Measurements from ENCODE around the gene RASIP1. TPM values are rescaled to one million over a fixed set of nuclear protein-coding genes. Genes with fewer than 3 reads are reported as not detected.

The RASIP1 gene, protein sequence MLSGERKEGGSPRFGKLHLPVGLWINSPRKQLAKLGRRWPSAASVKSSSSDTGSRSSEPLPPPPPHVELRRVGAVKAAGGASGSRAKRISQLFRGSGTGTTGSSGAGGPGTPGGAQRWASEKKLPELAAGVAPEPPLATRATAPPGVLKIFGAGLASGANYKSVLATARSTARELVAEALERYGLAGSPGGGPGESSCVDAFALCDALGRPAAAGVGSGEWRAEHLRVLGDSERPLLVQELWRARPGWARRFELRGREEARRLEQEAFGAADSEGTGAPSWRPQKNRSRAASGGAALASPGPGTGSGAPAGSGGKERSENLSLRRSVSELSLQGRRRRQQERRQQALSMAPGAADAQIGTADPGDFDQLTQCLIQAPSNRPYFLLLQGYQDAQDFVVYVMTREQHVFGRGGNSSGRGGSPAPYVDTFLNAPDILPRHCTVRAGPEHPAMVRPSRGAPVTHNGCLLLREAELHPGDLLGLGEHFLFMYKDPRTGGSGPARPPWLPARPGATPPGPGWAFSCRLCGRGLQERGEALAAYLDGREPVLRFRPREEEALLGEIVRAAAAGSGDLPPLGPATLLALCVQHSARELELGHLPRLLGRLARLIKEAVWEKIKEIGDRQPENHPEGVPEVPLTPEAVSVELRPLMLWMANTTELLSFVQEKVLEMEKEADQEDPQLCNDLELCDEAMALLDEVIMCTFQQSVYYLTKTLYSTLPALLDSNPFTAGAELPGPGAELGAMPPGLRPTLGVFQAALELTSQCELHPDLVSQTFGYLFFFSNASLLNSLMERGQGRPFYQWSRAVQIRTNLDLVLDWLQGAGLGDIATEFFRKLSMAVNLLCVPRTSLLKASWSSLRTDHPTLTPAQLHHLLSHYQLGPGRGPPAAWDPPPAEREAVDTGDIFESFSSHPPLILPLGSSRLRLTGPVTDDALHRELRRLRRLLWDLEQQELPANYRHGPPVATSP
- 88.4 and 127 TPM in 2 replicates for total RNA-seq

DNA sequence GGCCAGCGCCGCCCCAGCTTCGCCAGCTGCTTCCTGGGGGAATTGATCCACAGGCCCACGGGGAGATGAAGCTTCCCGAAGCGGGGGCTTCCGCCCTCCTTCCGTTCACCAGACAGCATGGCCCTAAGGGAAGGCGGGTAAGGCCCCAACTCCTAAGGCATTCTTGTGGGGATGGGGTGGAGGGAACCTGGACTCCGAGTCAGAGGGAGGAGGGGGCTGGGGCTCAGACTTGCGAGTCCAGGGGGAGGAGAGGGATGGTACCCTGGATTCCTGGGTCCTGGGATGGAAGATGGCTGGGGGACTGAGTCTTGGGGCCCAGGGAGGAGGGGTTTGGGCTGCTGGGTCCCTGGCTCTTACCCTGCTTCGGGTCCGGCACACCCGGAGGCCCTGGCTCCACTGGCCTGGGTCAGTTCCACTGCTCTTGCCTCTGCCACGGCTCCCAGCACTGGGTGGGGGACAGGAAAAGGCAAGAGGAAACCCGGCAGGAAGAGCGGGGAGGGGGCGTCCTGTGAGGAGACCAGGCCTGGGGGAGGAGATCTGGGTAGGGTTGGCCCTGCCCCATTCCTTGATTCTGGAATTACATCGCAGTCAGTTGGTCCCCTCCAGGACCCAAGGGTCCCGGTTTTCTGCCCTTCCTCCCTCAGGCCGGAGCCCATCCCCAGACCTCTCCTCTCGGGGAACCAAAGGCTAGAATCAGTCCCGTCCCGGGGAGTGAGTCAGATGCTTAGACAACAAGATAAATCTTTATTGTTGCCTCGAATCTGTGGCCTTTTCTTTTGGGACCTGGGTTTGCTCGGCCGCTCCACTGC, at the start of gene RASIP1:
RASIP1 (minus strand) TSS at position 447 of the 809 bp plus-strand sequence; CDS start at position 119, 328 bp downstream.

DNA sequence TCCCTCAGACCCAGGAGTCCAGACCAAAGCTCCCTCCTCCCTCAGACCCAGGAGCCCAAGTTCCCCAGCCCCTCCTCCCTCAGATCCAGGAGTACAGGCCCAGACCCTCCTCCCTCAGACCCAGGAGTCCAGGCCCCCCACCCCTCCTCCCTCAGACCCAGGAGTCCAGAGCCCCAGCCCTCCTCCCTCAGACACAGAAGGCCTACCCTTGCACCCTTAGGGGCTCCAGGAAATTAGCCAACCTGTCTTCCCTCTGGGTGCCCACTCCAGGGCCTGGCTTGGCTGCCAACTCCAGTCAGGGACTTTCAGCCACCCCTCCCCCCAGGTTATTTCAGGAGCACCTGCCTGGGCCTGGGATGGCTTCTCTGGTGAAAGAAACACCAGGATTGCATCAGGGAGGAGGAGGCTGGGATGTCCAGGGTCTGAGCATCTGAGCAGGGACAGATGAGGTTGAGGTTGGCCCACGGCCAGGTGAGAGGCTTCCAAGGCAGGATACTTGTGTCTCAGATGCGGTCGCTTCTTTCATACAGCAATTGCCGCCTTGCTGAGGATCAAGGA, 14.8 kb upstream of the RASIP1 start, which contains the start of gene FGF21:
FGF21 (plus strand) TSS at position 441 of the 558 bp plus-strand sequence. CDS start 713 bp downstream, outside the sequence.

DNA sequence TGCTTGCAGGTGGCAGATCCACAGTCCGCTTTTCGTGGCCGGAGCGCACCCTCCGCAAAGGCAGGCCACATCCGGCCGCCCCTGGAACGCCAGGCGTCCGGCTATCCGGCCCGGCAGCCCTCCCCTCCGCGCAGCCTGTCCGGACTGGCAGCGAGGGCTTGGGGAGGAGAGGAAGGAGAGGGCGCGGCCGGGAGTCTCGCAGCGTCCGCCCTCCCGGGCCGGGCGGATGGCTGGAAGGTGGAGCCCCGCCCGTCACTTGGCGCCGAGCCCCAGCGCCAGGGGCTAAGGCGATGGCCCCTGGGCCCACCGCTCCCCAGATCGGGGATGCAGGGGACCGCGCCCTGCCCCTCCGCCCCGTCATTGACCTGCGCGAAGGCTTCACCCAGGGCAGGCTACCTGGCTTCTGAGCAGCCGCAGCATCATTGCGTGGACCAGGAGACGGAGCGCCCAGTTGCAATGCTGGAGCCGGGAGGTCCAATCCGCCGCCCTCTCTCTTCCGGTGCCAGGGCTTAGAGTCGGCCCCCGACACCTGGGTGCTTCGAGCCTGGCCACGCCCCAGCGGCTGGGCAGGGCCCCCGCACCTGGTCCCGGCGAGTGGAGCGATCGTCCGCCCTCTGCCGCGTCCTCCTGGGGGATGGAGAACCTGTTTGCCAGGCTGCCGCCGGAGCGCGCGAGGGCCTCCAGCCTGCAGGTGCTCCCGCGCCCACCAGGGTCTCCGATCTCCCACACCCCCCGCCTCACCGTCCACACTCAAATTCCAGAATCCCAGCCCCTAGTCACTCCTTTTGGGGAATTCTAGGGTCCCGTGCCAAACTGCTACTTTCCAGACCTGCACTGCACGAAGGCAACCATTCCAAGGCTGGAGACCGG, 12.3 kb upstream of the RASIP1 start, which contains the start of gene FUT1:
FUT1 (minus strand) TSS at position 146 of the 870 bp plus-strand sequence. CDS start 1,360 bp downstream, outside the sequence.

DNA sequence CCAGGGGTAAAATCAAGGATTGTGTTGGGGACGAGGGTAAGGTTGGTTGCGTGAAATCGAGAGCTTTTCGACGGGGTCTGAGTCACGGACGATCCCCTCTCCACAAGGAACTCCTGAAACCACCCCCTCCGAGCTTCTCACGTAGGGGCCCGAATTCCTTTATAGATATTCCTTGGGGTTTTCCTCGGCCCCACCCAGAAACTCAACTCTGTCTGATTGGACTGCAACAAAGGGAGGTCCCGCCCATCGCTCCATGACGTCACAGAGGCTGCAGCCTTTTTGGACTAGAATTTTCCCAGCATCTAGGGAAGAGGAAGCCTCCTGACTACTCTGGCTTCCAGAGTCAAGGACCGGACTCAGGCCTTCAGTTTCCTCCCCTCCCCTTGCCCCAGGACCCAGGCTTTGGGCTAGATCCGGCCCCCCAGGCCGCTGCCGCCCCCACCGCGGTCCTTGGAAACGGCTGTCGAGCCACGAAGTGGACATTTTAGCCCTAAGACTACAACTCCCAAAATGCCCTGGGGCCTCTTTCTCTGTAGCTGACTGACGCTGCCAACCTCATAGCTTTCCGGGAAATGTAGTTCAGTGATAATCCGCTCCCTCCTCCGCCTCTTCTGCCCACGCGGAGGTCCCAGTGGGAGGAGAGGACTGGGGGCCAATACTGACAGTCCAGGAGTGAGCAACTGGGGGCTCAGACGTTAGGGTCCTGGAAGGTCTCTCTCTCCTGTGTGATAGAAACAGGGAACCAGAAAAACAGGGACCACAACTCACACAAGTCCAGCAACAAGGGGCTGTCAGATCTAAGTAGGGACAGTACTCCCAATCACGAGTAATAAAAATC, 6.5 kb upstream of the RASIP1 start, which contains the start of gene IZUMO1:
IZUMO1 (minus strand) TSS at position 172 of the 838 bp plus-strand sequence. CDS start 1,050 bp downstream, outside the sequence.

DNA sequence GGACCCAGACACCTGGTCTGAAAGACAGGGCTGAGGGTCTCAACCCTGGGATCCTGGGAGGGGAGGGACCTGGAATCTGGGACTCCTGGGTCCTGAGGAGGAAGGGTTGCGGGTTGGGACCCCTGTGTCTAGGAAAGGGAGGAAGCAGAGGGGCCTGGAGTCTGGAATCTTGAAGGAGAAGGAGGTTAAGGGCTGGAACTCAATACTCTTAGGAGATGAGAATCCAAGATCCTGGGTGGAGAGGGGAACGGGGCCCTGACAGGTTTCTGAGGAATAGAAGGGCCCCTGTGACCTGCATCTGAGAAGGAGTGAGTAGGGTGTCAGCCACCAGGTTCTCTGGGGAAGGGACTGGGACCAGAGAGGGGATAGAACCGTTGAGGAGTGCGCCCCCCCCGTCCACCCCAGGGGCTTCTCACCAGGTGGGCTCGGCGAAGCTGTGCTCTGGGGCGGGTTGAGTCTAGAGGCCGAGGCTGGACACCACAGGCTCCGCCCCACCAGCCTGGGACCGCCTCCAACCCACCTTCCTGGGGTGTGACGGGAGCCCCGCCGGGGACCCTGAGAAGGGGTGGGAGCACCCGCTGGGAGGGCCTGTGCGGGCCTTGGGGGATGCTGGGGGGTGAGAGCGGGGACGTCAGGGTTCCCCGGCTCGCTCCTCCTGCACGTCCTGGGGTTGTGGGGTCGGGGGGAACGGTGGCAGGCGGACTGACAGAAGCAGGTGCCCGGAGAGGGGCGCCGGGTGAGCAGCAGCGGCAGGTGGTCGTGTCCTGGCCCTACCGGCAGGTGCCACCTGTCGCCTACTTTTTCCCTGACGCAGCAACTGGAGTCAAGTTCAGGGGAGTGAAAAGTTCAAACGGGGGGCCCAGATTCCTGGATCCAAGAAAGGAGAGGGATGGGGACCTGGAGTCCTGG, 20.9 kb downstream of the RASIP1 start, which contains the start of gene MAMSTR:
MAMSTR (minus strand) TSS at position 463 of the 909 bp plus-strand sequence. CDS start 694 bp downstream, outside the sequence.

DNA sequence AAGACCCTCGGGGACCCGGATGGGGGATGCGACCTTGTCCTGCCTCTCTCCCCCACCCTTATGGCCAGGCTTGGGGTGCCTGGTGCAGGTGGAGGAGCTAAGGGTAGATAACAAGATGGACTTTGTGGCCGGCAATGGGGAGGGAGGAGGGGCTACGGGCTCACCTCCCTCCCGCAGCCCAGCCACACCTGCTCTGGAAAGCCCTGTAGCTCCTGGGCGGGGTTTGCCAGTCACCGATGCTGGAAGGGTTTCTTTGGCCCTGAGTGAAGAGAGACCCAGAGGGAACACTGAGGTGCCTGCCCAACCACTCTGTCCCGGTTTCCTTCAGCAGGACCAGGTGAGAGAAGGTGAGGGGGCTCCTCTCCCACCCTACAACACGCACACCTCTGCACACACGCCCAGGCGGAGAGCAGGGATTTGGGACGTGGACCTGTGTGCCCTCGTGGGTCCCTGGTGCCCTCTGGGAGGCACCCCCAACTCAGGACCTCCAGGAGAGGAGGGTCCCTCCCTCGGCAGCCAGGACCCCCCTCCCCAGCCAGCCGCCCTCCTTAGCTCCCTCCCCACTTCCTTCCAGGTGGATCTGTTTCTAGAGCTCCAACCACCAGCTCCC, 44.6 kb downstream of the RASIP1 start, which contains the start of gene FUT2:
FUT2 (plus strand) TSS at position 229 of the 610 bp plus-strand sequence. CDS start 6,986 bp downstream, outside the sequence.

DNA sequence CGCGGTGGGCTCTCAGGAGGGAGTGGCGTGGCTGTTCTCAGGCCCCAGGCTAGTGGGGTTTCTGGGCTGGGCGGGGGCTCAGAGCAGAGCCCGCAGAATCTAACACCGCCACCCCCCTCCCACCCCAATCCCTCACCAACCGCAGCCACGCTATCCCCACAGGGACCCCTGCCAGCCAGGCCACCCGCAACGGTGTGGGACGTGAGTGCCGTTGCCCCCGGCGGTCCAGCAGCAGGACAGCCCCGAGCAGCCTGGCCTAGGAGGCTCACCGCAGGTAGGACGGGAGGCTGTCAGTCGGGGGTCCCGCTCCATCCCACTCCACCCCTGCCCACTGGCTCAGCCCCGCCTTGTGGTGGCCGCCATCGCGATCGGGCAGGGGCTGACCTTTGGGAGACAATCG, 67.4 kb downstream of the RASIP1 start, which contains the start of gene NTN5:
NTN5 (minus strand) TSS at position 24 of the 400 bp plus-strand sequence. CDS start 2,031 bp downstream, outside the sequence.

Other genes with a start within 250 kb of the RASIP1 start
- under 0.01 and 0.10 TPM in 2 replicates for gene LMTK3, start 228.8 kb downstream of the RASIP1 start, total RNA-seq
- not detected in 2 replicates for gene SULT2B1, start 188.4 kb downstream of the RASIP1 start, total RNA-seq
- gene SPACA4, start 133.9 kb downstream of the RASIP1 start, total RNA-seq = not detected in 2 replicates
- gene FAM83E, start 125.5 kb downstream of the RASIP1 start, total RNA-seq = 0.33 TPM in 1 of 2 replicates, not detected in the other
- 1,820 and 2,339 TPM in 2 replicates for gene RPL18, start 121.4 kb downstream of the RASIP1 start, total RNA-seq
- 11.4 and 15.2 TPM in 2 replicates for gene SPHK2, start 121.1 kb downstream of the RASIP1 start, total RNA-seq
- gene DBP, start 103.2 kb downstream of the RASIP1 start, total RNA-seq = 0.57 and 2.0 TPM in 2 replicates
- gene CA11, start 94.4 kb downstream of the RASIP1 start, total RNA-seq = 1.3 and 2.0 TPM in 2 replicates
- gene NTN5, start 67.6 kb downstream of the RASIP1 start, total RNA-seq = not detected in 2 replicates
- not detected in 2 replicates for gene FUT2, start 44.6 kb downstream of the RASIP1 start, total RNA-seq
- gene MAMSTR, start 20.9 kb downstream of the RASIP1 start, total RNA-seq = 0.33 and 0.38 TPM in 2 replicates
- under 0.01 and 0.29 TPM in 2 replicates for gene IZUMO1, start 6.3 kb upstream of the RASIP1 start, total RNA-seq
- 6.5 and 8.5 TPM in 2 replicates for gene FUT1, start 12.0 kb upstream of the RASIP1 start, total RNA-seq
- gene FGF21, start 14.9 kb upstream of the RASIP1 start, total RNA-seq = not detected in 2 replicates
- 39.9 and 55.5 TPM in 2 replicates for gene BCAT2, start 70.4 kb upstream of the RASIP1 start, total RNA-seq
- gene HSD17B14, start 95.9 kb upstream of the RASIP1 start, total RNA-seq = 0.98 and 3.5 TPM in 2 replicates
- gene PLEKHA4, start 128.0 kb upstream of the RASIP1 start, total RNA-seq = 2.0 and 5.6 TPM in 2 replicates
- gene PPP1R15A, start 131.8 kb upstream of the RASIP1 start, total RNA-seq = 45.4 and 49.8 TPM in 2 replicates
- not detected in 2 replicates for gene TULP2, start 158.1 kb upstream of the RASIP1 start, total RNA-seq
- gene NUCB1, start 159.7 kb upstream of the RASIP1 start, total RNA-seq = 151 and 295 TPM in 2 replicates
- not detected in 2 replicates for gene DHDH, start 193.1 kb upstream of the RASIP1 start, total RNA-seq
- 78.0 and 157 TPM in 2 replicates for gene BAX, start 214.3 kb upstream of the RASIP1 start, total RNA-seq
- 1,333 and 1,656 TPM in 2 replicates for gene FTL, start 224.7 kb upstream of the RASIP1 start, total RNA-seq

All from vein endothelial cell (primary cell).